WTC11 (cell line): Measurements from ENCODE around the gene FUT6.

Source experiments
- ATF2 ChIP-seq: sonication (generic); formaldehyde crosslinking; IDR thresholded peaks from 2 replicates; pipeline ENCODE4 v1.8.1; 2022; ENCODE audit warnings: low read depth, missing genetic modification reagents, borderline replicate concordance
- ATF3 ChIP-seq: sonication (generic); formaldehyde crosslinking; conservative IDR thresholded peaks from 2 replicates; pipeline ENCODE4 v1.8.1; 2022; ENCODE audit warnings: mild to moderate bottlenecking, missing genetic modification reagents
- CTCF ChIP-seq: fragments of 200-600 bp; IDR thresholded peaks from 2 replicates; pipeline ENCODE4 v1.8.0; 2022; ENCODE audit warnings: antibody characterized with exemption
- FOXJ3 ChIP-seq: sonication (generic); formaldehyde crosslinking; IDR thresholded peaks from 2 replicates; pipeline ENCODE4 v1.9.0; 2021; ENCODE audit warnings: missing genetic modification reagents, mild to moderate bottlenecking, borderline replicate concordance
- MAX ChIP-seq: sonication (generic); formaldehyde crosslinking; IDR thresholded peaks from 2 replicates; pipeline ENCODE4 v1.8.0; 2022; ENCODE audit warnings: mild to moderate bottlenecking, missing genetic modification reagents
- MLX ChIP-seq: sonication (generic); formaldehyde crosslinking; IDR thresholded peaks from 2 replicates; pipeline ENCODE4 v1.8.1; 2023; ENCODE audit warnings: mild to moderate bottlenecking, missing genetic modification reagents, moderate library complexity
- NFYB ChIP-seq: sonication (generic); formaldehyde crosslinking; conservative IDR thresholded peaks from 2 replicates; pipeline ENCODE4 v1.8.0; 2022; ENCODE audit warnings: low read depth, missing genetic modification reagents
- TP53 ChIP-seq: sonication (generic); formaldehyde crosslinking; IDR thresholded peaks from 2 replicates; pipeline ENCODE4 v1.8.1; 2023; ENCODE audit warnings: mild to moderate bottlenecking, missing genetic modification reagents
- USF1 ChIP-seq: sonication (generic); formaldehyde crosslinking; IDR thresholded peaks from 2 replicates; pipeline ENCODE4 v1.8.0; 2022; ENCODE audit warnings: mild to moderate bottlenecking, missing genetic modification reagents

- no peak for TF ChIP-seq FOXJ3
- TF ChIP-seq CTCF, result no peak
- TF ChIP-seq USF1 (CRISPR knock-in tag), result no peak
- TF ChIP-seq NFYB (CRISPR knock-in tag), result no peak
- TF ChIP-seq MLX (CRISPR knock-in tag), result no peak
- no peak for TF ChIP-seq ATF3
- no peak for TF ChIP-seq ATF2 (CRISPR knock-in tag)
- no peak for TF ChIP-seq MAX (CRISPR knock-in tag)
- no peak for TF ChIP-seq TP53 (CRISPR knock-in tag)
Observed at GRCh38 chr19:5804516-5805461, 34.7 kb downstream of the FUT6 start, which contains the start of gene NRTN.
